CD4-positive, alpha-beta T cell treated with Interleukin-21 for 1 hour (primary cell): ENCODE data around the gene TMEM183A.

ENCODE experiments used
- DNase-seq: peaks from one replicate; pipeline ENCODE4 v3.0.0-alpha.2; 2020

Gene TMEM183A

GRCh38 chr1:203073469-203073868 lies 66.3 kb downstream of the TMEM183A start:
- no peak for DNase-seq
